Measurements from ENCODE around the gene EFHC2. TPM values are rescaled to one million over a fixed set of nuclear protein-coding genes. Genes with fewer than 3 reads are reported as not detected.

EFHC2 gene
- total and polyA plus RNA-seq, 12 donors, result 1.5 to 17.9 (median 10.3) TPM

GRCh38 chrX:44306356-44306755 lies 37.1 kb downstream of the EFHC2 start:
- Histone ChIP-seq H3K27me3 (peaks cover 0 to 37% (median 0%) of the 10 kb centered on the region in 7 donors), H3K36me3 (no peaks in the 10 kb centered on the region), H3K9me3 (no peaks in the 10 kb centered on the region), H3K4me3 (no peak overlapping the region), H3K27ac (no peak overlapping the region), H3K4me1 (no peaks in the 10 kb centered on the region)
- DNase-seq (no peak), ATAC-seq (no peak)
- intact Hi-C loops (cut with DNase I), result no loop called here
- WGBS, 2 donors, result 77 to 83% methylated on average over 5 of the region's 5 CpGs
- no peak for TF ChIP-seq CTCF (IDR thresholded peaks at IDR 0.05)

DNA sequence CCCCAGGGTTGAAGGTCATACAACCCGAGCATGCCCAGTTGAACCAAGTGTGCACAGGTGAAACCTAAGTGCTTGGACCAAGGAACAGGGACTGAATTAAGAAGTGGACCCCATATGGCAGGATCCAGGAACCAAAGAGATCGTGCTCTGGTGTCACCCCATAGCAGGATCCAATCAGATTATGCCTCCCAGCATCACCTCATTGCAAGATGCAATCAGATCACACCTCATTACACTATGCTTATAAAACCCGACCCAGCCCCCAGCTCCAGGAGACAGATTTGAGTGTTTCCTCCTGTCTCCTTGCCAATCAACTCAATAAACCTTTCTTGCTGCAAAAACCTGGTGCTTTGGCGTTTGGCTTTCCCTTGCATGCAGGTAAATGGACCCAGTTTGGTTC lies 37.6 kb downstream of the EFHC2 start:
- H3K9me3 ChIP-seq, result no peaks in the 10 kb centered on the region
- intact Hi-C loops (cut with DNase I), result no loop called here
- DNase-seq (no peak), ATAC-seq (no peak)
- 82 to 92% methylated on average over 4 of the region's 4 CpGs for WGBS, 2 donors
- no peaks in the 10 kb centered on the region for H3K4me1 ChIP-seq
- no peak overlapping the region for H3K27ac ChIP-seq
- TF ChIP-seq CTCF (IDR thresholded peaks at IDR 0.05), result no peak
- H3K27me3 ChIP-seq, result peaks cover 0 to 33% (median 0%) of the 10 kb centered on the region in 7 donors
- no peak overlapping the region for H3K4me3 ChIP-seq
- no peaks in the 10 kb centered on the region for H3K36me3 ChIP-seq

DNA sequence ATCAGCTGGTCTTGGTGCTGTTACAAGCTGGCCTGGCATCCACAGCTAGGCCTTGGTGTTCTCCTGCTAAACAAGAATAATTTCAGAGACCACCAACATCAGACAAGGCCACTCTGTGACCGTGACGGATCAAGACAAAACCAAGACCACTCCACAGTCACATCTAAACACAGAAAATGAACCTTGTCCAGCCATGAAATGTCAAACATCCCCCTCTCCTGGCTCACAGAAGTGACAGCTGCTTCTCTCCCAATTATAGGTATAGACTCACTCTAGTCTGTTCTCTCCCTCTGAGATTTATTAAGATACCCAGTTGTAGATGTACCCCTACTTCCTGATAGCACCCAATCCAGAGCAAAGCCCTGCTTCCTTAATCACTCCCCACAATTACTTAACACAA lies 40.4 kb downstream of the EFHC2 start:
- peaks cover 0 to 4% (median 0%) of the 10 kb centered on the region in 11 donors for H3K9me3 ChIP-seq
- no peak overlapping the region for H3K27ac ChIP-seq
- no peaks in the 10 kb centered on the region for H3K4me1 ChIP-seq
- WGBS, 2 donors, result 75 to 86% methylated on average over 2 of the region's 2 CpGs
- no peak for DNase-seq
- peak in 1 of 9 donors; percentile 11 for TF ChIP-seq CTCF (IDR thresholded peaks at IDR 0.05)
- no peak for ATAC-seq
- peaks cover 0 to 7% (median 0%) of the 10 kb centered on the region in 7 donors for H3K27me3 ChIP-seq
- H3K36me3 ChIP-seq, result no peaks in the 10 kb centered on the region
- intact Hi-C loops (cut with DNase I), result no loop called here
- no peak overlapping the region for H3K4me3 ChIP-seq

- ATAC-seq, result no peak
Observed at GRCh38 chrX:44299177-44299576, 44.3 kb downstream of the EFHC2 start.

More at GRCh38 chrX:44299177-44299576, 44.3 kb downstream of the EFHC2 start:
- peaks cover 0 to 4% (median 0%) of the 10 kb centered on the region in 11 donors for H3K9me3 ChIP-seq
- no peak overlapping the region for H3K4me3 ChIP-seq
- H3K27me3 ChIP-seq, result peaks cover 0 to 11% (median 0%) of the 10 kb centered on the region in 7 donors
- intact Hi-C loops (cut with DNase I), result no loop called here
- no peak for DNase-seq
- H3K27ac ChIP-seq, result no peak overlapping the region
- H3K36me3 ChIP-seq, result no peaks in the 10 kb centered on the region
- 47 to 54% methylated on average over 4 of the region's 4 CpGs for WGBS, 2 donors
- no peak for TF ChIP-seq CTCF (IDR thresholded peaks at IDR 0.05)
- no peaks in the 10 kb centered on the region for H3K4me1 ChIP-seq
